ENCODE results near the gene SETDB1. TPM values are rescaled to one million over a fixed set of nuclear protein-coding genes. Genes with fewer than 3 reads are reported as not detected.

SETDB1 gene
- total RNA-seq, 2 experiments from 2014 or later, result 39.4 to 40.4 TPM

DNA sequence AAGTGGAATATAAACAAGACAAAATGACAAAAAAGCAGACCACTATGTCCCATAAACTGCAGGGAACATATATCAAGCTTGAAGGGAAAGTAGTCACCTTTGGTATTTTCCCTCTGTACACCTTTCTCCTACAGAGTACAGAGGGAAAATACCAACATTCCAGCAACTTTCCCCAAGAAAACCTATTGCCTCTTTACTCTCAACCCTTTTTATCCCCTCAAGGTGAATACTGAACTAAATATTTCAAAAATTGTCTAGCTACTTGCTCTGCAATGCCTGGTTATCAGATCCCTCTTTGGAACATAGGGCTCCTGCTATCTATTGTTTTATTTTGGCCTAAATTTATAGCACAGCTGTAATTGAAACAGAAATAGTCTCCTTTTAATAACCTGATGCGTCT is 23.4 kb upstream of the SETDB1 start:
- Mint-ChIP-seq H3K27me3 (no peaks in the 10 kb centered on the region), H3K9me3 (no peaks in the 10 kb centered on the region), H3K4me1 (ENCODE audit: low read depth) (no peaks in the 10 kb centered on the region), H3K4me3 (no peak overlapping the region), H3K27ac (no peak overlapping the region), H3K36me3 (ENCODE audit: low read depth) (no peaks in the 10 kb centered on the region)
- ATAC-seq (ENCODE audit: poor library complexity) (no peak), DNase-seq (no peak)
- CTCF ChIA-PET, result no interaction called here
- Histone ChIP-seq H3K27ac (ENCODE audit: low read depth in 1 of 2, low read length in 2 of 2) (no peak overlapping the region), H3K27me3 (ENCODE audit: control insufficient read depth in 1 of 2, insufficient read depth in 2 of 2, low read length in 2 of 2) (no peaks in the 10 kb centered on the region), H3K4me1 (ENCODE audit: insufficient read depth, low read length) (no peaks in the 10 kb centered on the region), H3K9me3 (ENCODE audit: control insufficient read depth in 1 of 2, insufficient read depth in 1 of 2, low read length in 2 of 2) (no peaks in the 10 kb centered on the region), H3K4me3 (ENCODE audit: low read length) (no peak overlapping the region), H3K36me3 (ENCODE audit: insufficient read depth, low read length) (no peaks in the 10 kb centered on the region)
- POLR2A ChIA-PET, result no interaction called here
- intact Hi-C loops (cut with DNase I, micrococcal nuclease), result no loop called here
- TF ChIP-seq, protein P1, sequence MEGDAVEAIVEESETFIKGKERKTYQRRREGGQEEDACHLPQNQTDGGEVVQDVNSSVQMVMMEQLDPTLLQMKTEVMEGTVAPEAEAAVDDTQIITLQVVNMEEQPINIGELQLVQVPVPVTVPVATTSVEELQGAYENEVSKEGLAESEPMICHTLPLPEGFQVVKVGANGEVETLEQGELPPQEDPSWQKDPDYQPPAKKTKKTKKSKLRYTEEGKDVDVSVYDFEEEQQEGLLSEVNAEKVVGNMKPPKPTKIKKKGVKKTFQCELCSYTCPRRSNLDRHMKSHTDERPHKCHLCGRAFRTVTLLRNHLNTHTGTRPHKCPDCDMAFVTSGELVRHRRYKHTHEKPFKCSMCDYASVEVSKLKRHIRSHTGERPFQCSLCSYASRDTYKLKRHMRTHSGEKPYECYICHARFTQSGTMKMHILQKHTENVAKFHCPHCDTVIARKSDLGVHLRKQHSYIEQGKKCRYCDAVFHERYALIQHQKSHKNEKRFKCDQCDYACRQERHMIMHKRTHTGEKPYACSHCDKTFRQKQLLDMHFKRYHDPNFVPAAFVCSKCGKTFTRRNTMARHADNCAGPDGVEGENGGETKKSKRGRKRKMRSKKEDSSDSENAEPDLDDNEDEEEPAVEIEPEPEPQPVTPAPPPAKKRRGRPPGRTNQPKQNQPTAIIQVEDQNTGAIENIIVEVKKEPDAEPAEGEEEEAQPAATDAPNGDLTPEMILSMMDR (IDR thresholded peaks at IDR 0.05), result no peak

GRCh38 chr1:150905301-150905700 is 20.9 kb upstream of the SETDB1 start:
- Mint-ChIP-seq H3K4me1 (ENCODE audit: low read depth) (no peaks in the 10 kb centered on the region), H3K36me3 (ENCODE audit: low read depth) (no peaks in the 10 kb centered on the region), H3K27me3 (no peaks in the 10 kb centered on the region), H3K9me3 (no peaks in the 10 kb centered on the region), H3K4me3 (no peak overlapping the region), H3K27ac (no peak overlapping the region)
- no peaks in the 10 kb centered on the region for H3K27me3 ChIP-seq (ENCODE audit: control insufficient read depth in 1 of 2, insufficient read depth in 2 of 2, low read length in 2 of 2)
- no peaks in the 10 kb centered on the region for H3K4me1 ChIP-seq (ENCODE audit: insufficient read depth, low read length)
- intact Hi-C loops (cut with DNase I, micrococcal nuclease), result loop anchor here in 1 of 2 experiments (5.0 kb wide), 1 partner anchor 467 kb away; the partner anchor contains the start of gene SELENBP1
- no peaks in the 10 kb centered on the region for H3K9me3 ChIP-seq (ENCODE audit: control insufficient read depth in 1 of 2, insufficient read depth in 1 of 2, low read length in 2 of 2)
- no peak overlapping the region for H3K4me3 ChIP-seq (ENCODE audit: low read length)
- POLR2A ChIA-PET, result no interaction called here
- H3K27ac ChIP-seq (ENCODE audit: low read depth in 1 of 2, low read length in 2 of 2), result no peak overlapping the region
- H3K36me3 ChIP-seq (ENCODE audit: insufficient read depth, low read length), result no peaks in the 10 kb centered on the region
- TF ChIP-seq, protein P1 (IDR thresholded peaks at IDR 0.05), result no peak
- CTCF ChIA-PET, result no interaction called here
- ATAC-seq (ENCODE audit: poor library complexity) (no peak), DNase-seq (no peak)

DNA sequence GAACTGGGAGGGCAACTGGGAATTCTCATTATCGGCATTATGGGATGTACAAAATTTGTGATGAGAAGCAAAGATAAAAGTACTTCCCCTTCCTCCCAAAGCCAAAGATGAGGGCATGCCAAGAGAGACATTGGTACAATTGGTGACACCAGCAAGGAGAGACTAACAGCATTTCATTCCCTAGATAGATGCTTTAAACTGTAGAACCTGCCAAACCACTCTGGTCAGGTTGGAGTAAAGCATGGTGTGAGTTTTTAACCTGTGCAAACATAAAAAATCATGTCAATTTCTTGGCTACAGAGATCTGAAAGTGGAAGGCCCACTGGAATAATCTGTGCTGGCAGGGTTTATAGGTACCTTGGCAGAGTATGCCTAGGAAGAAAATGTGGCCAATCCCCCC is 19.8 kb upstream of the SETDB1 start:
- H3K27ac Mint-ChIP-seq, result no peak overlapping the region
- no peak for DNase-seq
- no peak overlapping the region for H3K4me3 Mint-ChIP-seq
- no peak for ATAC-seq (ENCODE audit: poor library complexity)
- ChIA-PET CTCF (interaction anchor here (1.4 kb wide), 1 partner anchor 16 kb away, joined by 3 read pairs; no protein-coding TSS in a partner anchor), POLR2A (no interaction called here)
- Histone ChIP-seq H3K36me3 (ENCODE audit: insufficient read depth, low read length) (no peaks in the 10 kb centered on the region), H3K4me1 (ENCODE audit: insufficient read depth, low read length) (no peaks in the 10 kb centered on the region), H3K9me3 (ENCODE audit: control insufficient read depth in 1 of 2, insufficient read depth in 1 of 2, low read length in 2 of 2) (no peaks in the 10 kb centered on the region), H3K4me3 (ENCODE audit: low read length) (no peak overlapping the region), H3K27me3 (ENCODE audit: control insufficient read depth in 1 of 2, insufficient read depth in 2 of 2, low read length in 2 of 2) (no peaks in the 10 kb centered on the region), H3K27ac (ENCODE audit: low read depth in 1 of 2, low read length in 2 of 2) (no peak overlapping the region)
- no peaks in the 10 kb centered on the region for H3K36me3 Mint-ChIP-seq (ENCODE audit: low read depth)
- intact Hi-C loops (cut with DNase I, micrococcal nuclease), result loop anchor here in 1 of 2 experiments (5.0 kb wide), 1 partner anchor 466 kb away; the partner anchor contains the start of gene SELENBP1
- H3K27me3 Mint-ChIP-seq, result no peaks in the 10 kb centered on the region
- TF ChIP-seq, protein P1 (IDR thresholded peaks at IDR 0.05), result no peak
- H3K9me3 Mint-ChIP-seq, result no peaks in the 10 kb centered on the region
- no peaks in the 10 kb centered on the region for H3K4me1 Mint-ChIP-seq (ENCODE audit: low read depth)
